NCI-H1105 (cell line): ENCODE data around the gene SHB.

Source experiments
- DNase-seq: peaks from one replicate; lab custom pipeline; 2025; lab: John Stamatoyannopoulos, UW

Gene SHB

DNA sequence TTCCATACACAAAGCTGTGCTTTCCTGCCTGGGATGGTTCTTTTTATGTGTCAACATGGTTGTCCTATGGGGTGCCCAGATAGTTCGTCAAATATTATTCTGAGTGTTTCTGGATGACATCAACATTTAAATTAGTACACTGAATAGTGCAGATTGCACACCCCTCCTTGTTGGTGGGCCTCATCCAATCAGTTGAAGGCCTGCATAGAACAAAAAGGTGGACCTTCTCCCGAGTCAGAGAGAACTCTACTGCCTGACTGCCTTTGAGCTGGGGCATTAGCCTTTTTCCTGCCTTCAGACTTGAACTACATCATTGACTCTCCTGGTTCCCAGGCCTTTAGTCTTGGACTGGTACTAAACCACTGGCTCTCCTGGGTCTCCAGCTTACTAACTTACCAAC is 80.4 kb downstream of the SHB start:
- no peak for DNase-seq

DNA sequence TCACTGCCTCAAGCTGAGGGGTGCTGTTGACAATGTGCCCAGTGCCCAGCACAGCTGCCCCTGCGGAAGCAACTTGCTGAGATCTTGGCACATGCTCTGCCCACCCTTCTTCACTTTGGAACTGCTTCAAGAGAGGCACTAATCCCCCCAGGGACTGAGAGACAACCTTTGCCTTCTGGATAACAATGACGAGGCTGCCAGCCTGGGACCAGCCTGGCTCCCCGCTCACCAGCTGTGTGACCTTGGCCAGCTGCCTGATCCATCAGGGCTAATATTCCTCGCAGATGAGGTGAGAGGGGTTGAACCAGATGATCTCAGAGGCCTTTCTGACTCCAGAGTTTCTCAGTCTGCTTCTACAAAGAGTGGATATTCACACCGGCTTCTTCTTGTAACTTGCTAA is 81.0 kb downstream of the SHB start:
- DNase-seq = peak; percentile 82

DNA sequence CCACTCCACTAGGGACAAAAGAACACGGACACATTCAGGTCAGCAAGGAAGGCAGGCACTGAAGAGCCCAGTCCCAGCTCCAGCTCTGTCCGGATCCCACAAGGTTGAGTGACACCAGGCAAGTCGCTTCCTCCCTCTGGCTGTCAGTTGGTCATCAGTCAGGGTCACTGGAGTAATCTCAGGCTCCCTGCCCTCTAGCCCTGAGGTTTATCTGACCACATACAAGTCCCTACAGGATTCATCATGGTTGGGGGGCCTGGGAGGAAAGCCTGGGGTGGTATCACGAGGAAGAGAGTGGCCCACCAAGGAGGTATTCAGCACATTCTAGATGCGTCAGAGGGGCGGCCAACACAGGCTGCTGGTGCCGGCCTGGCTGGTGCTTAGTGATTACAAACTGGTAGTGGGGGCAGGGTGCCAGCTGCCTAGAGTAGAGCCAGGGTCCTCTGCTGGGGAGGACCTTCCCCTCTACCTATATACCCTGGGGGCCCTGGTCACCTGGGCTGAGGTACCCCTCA is 81.5 kb downstream of the SHB start:
- DNase-seq = peak; percentile 52

DNA sequence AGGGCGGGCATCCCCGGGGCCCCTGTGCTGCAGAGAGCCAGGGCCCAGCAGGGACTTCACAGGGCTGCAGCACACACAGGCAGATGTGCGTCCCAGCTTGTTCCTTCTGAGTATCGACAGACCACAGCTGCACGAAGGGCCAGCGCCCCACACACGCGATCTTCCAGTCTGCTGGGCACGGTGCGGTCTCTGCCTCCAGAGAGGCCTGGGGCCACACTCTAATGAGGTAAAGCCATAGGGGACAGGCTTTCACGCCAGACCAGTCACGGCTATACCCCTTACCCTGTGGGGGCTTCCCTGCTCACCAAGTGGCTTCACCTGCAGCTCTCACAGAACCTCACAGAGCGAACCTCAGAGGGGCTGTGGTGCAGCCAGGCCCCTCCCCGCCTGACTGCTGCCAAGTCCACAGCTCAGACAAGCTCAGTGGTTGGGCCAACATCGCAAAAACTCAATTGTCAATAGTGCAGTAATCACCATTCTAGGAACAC is 82.2 kb downstream of the SHB start:
- DNase-seq = no peak

DNA sequence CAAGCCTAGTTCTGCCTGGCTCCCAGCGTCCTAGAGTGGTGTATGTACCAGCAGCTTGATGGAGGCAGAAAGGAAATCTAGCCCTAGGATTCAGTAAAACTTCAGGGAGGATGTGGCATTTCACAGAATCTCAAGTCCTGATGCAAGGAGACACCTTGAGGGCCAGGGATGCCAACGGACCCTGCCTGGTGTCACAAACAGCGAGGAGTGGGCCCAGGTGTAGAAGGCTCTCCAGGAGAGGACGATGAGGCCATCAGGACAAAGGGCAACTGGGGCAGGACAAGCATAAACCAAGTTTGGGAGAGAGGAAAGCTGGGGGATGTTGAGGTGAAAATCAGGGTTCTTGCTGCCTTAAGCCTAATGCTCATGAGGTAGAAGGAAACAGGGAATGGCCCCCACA is 83.0 kb downstream of the SHB start:
- DNase-seq = no peak

DNA sequence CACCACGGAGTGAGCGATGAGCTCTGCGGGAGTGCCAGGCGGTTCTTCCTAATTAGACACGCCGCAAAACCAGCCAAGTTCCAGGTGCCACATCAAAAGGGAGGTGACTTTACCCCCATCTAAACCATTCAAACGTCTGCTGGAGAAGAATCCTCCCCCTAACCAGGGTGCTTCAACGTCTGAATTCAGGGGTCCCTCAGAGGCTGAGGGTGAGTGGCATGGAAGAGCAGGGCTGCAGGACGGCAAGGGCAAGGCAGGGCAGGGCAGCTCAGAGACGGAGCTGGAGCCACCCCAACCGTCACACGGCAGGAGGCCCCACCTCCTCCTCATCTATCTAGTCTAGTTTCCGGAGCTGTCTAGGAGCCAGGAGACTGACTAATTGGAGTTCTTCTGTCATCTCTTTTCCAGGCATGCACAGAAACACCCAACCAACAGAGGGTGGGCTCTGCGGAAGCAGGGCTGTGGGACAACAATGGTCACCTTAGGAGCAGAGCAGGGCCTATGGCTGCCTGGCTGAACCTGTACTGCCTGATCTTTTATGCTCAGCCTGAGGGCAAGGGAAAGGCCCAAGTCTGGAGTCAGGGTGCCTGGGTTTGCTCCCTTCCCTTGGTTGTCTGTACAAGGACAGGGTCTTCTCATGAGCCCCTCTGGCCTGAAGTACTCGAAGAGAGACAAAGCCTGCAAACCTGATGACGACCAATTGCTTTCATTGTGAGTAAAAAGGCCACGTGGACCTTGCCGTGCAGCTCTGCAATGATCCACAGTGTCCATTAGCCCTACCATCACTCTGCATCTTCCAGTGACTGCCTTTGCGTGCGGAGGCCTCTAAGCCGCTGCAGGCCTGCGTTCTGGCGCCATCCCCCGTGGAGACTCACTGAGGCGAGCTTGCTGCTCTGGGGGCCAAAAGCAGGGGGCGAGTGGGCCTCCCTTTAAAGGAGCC is 84.1 kb downstream of the SHB start:
- DNase-seq = peak; percentile 45

DNA sequence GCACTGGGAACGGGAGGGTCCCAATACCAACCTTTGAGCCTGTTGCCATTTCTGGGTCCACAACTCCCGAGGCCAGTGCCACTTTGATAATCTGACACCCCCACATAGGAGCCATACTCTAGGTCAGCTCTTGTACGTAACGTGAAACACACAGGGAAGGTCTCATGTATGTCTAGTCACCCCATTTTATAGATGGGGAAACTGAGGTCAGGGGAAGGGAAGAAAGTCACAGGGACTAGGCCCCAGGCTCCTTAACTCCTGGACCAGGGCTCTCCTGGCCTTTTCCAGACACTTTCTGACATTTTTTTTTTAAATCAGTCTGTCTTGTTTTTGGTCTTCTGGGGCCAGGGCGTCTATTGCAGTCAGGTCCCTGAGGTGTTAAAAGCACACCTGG is 84.8 kb downstream of the SHB start:
- DNase-seq = no peak

DNA sequence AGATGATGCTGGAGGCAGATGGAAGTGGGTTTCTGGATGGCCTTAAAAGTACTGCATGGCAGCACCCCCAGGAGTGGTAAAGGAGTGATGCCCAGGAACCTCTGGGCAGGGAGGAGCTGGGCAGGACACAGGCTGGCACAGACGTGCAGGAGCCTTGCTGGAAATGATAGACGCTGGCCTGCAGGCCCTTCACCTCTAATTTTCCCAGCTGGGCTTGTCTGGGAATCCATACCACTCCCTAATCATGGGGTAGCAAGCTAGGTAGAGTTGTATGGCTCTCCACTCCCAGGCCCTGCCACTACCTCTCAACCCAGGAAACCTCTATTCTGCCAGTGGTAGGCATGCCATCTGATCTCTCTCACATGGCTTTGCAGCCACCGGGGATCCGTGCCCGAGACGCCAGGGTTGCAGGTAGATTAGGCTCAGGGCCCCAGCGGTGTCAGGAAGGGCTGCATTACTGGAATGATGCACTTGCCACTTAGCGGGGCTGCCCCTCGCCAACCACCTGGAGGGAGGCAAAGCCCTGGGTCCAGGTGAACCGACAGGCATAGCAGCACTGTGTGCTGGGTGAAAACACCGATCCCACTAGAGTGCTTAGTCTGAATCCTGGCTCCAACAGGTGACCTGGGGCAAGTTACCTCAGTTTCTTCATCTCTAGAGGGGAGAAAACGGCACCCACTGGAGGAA is 85.5 kb downstream of the SHB start:
- DNase-seq = no peak

DNA sequence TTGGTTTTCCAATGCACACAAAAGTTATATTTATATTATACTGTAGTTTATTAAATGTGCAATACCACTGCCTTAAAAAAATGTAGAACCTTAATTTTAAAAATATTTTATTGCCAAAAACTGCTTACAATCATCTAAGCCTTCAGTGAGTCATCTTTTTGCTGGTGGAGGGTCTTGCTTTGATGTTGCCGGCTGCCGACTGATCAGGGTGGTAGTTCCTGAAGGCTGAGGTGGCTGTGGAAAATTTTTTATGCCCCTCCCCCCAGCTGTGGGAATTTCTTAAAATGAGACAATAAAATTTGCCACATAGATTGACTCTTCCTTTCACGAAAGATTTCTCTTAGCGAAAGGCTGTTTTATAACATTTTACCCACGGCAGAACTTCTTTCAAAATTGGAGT is 89.2 kb downstream of the SHB start:
- DNase-seq = no peak

DNA sequence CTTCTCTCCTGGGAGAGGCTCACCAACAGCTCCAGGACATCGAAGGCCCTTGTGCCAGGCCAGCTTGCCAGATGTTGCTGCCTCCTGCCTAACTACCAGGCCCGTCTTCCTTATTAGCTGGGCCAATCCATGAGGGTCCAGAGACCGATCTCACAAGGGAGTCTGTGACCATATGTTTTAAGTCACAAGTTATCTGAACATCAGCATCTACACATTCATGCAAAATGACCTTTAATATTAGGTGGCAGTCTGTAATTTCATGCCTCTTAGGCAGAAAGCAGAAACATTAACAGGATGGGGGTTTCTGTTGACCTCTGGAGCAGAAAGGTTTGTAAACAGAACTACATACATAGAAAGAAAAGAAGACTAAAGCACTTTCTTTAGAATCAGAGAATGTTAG is 90.0 kb downstream of the SHB start:
- DNase-seq = no peak

DNA sequence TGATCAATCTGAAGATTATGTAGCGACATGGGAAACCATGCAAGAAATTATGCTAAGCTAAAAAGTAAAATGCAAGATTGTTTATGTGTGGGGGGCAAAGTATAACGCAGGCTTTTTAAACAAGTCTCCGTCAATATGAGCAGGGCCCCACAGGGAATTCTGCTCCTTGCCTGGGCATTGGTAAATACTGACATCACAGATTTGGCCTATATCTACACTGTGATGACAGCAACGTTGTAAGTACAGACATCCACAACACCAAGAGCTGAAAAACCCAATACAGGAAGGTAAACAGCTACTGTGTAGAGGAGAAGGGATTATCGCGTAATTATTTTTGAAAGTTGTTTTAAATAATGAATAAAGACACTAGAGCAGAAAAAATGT is 90.6 kb downstream of the SHB start:
- DNase-seq = no peak

DNA sequence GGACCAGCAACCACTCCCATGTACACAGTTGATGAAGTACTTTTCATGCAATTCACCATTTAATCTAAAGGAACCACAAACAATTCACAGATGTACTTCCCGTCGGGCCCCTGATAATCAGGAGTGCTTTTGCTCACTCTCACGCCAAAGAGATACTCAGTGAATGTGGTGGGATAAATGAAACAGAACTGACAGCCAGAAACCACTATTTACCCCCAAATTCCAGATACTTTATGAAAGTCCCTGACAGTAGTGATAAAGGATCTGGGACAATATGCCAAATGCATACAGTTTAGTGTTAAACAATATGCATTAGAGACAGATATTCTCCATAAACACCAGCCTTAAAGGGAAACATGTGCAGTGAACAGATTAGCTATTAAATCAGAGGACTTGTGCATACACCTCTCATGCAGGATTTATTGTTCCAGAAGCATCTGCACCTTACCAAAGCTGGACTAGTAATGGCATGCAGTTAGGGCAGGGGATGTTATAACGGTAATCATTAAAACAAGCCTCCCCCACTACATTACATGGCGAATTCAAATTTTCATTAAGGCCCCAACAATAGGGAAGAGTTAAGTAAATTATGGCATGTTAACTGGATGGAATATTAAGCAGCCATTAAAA is 91.1 kb downstream of the SHB start:
- DNase-seq = no peak

DNA sequence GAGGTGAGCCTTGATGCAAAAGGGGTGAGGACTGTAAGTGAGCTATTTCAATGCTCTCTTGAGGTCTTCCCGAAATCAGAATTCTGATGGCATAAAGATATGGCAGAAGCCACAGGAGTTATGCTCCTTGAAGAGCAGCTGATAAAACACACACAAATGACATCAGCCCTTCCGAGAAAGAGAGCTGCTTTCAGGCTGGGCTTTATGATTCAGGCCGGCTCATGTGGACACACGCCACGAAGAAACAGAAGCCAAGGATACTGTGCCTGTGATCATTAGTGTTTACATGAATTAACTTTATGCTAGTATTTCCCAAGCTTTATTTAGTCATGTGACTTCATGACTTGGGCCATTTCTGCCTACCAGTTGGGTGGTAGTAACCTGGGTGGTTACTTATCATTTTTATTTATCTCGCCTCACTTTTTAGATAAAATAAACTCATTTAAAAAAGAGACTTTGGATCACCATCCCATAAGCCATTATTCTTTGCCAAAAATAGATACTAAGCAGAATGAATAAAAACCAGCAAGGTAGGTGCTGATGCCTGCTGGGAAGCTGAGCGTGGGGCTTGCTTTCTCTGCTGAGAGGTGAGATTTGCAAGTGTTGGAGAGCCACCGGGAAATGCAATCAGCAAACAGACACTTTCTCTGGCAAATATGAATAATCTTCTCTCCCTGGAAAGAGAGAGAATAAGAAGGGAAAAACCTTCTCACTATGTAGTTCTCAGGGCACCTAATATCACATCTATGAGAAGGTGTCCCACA is 92.1 kb downstream of the SHB start:
- DNase-seq = no peak

DNA sequence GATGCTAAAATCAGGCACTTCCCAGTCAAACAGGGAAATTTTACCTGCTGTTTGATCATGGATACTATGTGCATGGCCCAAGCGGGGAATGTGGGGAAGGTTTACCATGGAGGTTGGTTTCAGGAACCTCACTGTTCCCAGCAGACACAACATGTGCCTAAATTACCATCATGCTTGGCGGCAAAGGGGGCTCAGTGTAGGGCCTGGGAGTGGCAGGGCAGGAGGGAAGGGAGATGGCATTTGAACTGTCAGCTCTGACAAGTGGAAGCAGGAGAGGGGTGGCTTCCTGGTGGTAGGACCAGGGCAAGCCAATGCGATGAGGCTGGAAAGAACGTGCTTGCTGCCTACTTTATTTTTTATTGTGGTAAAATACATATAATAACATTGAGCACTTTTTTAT is 93.4 kb downstream of the SHB start:
- no peak for DNase-seq

DNA sequence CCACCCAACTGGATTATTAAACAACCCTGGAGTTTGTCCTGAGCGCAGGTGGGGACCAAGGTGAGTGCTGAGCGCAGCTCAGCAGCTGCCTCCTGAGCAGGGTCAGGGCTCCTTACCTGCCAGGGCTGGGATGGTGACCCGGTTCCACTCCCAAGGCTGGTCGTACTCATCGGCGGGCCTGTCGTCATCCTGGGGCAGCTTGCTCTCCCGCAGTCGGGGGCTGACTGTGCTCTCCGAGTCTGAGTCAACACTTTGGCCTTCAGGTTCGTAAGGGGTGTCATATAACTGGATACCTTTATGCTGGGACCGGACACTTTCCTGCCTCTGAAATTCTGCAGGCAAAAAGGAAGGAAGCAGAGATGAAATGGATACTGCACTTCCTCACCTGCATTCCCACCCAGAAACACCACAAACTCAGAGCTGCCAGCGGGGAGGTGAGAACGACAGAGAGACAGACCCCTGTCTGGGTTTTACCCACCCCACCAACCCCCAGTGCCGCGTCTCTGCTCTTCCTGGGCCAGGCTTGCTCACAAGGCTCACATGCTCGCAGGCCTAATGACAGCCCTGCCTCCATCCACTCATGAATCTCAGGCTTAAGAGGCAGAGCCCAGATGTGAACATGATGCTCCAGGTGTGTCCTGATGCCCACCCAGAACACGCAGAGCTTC is 94.4 kb downstream of the SHB start:
- DNase-seq = no peak

DNA sequence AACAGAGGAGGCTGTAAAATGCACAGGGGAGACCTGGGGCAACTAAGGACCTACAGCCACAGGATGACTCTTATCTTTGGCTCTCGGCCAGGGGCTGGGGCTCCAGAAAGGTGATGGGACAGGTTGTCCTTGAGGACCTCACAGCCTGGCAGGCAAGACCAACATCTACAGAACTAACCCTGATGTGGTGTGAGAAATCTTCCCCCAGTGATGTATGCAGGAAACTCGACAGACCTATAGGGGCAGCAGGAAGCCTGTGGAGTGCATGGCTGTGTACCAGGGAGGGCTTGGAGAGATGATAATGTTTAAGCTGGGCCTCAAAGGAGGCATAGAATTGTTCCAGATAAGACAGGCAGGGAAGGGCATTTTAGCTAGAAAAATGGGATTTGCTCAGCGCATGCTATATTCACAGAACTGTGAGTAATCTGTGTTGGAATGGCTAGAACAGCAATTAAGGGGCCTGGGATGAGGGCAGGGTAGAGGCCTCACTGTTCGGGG is 96.6 kb downstream of the SHB start:
- no peak for DNase-seq

DNA sequence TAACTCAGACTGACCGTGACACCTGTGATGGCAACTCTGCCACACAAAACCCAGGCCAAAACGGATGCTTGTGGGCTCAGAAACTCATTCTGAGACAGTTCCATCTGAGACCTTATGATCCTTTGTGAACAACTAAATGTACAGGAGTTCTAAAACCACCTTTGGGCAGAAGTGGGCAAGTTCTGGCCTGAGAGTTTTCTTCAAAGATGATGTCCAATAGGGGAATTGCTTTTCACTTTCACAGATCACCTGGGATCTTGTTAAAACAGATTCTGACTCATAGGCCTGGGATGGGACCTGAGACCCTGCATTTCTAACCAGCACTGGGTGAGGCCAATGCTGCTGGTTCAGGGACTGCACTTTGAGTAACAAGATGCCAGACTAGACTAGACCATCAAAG is 97.3 kb downstream of the SHB start:
- no peak for DNase-seq

DNA sequence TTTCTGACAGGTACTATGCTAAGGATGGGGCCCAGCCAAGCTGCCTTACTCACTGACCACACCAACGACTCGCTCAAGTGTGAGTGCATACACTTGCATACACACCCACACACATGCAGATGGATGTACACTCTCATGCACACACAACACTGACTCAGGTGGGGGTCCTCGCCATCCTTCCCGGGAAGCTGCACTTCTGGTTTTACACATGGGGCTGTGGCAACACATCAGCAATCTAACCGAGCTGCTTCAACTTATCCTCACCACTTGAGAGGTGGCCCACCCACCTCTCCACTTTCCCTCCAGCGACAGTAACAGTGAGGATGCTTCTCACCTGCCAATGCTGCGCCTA is 97.9 kb downstream of the SHB start:
- no peak for DNase-seq

DNA sequence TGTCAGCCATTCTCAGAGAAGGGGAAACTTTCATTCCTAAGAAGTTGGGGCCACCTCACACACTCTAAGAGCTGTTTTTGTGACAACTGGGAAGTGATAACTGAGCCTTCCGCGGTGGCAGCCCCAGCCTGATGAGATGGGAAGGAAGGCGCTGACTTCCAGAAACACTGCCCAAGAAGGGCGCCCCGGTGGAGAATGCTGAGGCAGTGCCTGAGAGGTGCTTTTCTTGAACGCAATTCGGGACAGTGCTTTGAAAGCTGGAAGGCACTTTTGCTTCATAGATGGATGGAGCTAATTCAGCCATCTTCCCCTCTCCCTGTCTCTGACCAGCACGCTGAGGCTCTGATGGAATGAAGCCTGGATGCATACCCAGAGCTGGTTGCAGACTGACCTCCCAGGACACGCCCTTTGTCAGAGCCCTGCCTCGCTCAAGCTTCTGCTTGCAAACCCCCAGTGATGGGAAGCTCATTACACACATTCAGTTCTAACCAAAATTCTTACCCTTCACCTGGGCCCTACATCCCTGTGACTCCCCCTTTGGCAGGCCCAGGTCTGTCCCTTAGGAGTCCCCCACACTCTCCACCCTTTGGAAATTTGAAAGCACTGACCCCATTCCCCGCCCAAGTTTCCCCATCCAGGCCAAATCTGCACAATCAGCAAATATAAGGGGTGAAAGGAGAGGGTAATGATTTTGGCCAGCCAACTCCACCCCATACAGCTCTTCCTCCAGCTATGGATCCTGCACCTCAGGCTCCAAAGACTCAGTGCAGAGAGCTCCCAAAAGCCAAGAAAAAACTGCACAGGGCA is 98.5 kb downstream of the SHB start:
- no peak for DNase-seq

DNA sequence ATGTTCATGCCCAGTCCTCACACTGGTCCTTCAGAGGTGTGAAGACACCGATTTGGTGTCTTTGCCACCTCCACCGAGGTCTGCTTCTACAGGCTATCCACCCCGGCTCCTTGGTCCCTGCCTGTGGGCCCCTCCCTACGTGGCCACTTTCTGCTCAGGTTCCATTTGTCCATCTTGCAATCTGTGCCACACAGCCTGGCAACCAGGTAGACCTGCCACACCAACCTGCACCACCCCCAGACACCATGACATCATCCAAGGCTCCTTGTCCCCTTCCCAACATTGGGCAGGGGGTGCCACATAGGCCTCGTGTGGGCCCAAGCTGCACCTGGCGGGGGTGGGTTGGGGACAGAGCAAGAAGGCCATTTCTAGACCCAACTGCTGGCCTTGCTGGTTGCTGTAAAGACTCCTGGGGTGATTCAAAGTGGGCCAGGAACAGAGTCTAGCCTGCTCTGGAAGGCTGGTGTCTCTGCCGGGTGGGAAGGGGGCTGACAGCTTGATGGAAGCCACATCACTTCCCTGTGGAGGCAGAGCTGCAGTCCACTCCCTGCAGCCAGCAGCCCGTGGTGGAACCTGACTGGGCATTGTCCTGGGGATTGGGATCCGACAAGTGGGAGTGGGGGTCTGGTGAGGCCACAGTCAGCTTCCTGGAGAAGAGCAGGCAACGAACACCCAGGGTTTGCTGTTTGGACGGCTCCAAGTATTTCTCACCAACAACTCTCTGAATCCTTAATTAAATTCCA is 99.3 kb downstream of the SHB start:
- DNase-seq = no peak
